Adrenal gland (tissue), 12 donors: Measurements from ENCODE around the gene PSMG4. TPM values are rescaled to one million over a fixed set of nuclear protein-coding genes. Genes with fewer than 3 reads are reported as not detected.

Experiments
- DNase-seq, 7 donors: peaks; one replicate each; pipeline ENCODE4 v3.0.0-alpha.2; 2019 to 2020
- H3K27ac ChIP-seq, 5 donors: fragments of 200-600 bp; sonication (generic) in 4 of 5; 1 replicate in 3 of 5; 2 replicates in 2 of 5; pipeline versions ENCODE4 v1.5.1 to v1.8.0; 2016 to 2020; ENCODE audit warnings: mild to moderate bottlenecking in 1 of 5
- H3K27me3 ChIP-seq: fragments of 200-600 bp; 2 replicates; pipeline ENCODE4 v1.8.0; 2021
- H3K36me3 ChIP-seq, 2 donors: fragments of 200-600 bp; replicated peaks in 1 of 2; 1 replicate in 1 of 2; 2 replicates in 1 of 2; pipeline versions ENCODE4 v1.5.1 to v1.8.0; 2018 to 2022
- H3K4me1 ChIP-seq, 2 donors: fragments of 200-600 bp; replicated peaks in 1 of 2; 1 replicate in 1 of 2; 2 replicates in 1 of 2; pipeline versions ENCODE4 v1.5.1 to v1.8.0; 2018 to 2021
- H3K4me3 ChIP-seq, 4 donors: fragments of 200-600 bp; sonication (generic) in 3 of 4; one replicate each; pipeline ENCODE4 v1.5.1; 2016 to 2018
- H3K9me3 ChIP-seq, 3 donors: fragments of 200-600 bp; sonication (generic) in 1 of 3; replicated peaks in 1 of 3; 1 replicate in 2 of 3; 2 replicates in 1 of 3; pipeline versions ENCODE4 v1.5.1 to v1.8.0; 2016 to 2021
- CTCF ChIP-seq, 6 experiments: fragments of 450-650 bp in 4 of 6; fragments of 200-600 bp in 2 of 6; sonication (generic) in 1 of 6; IDR thresholded peaks; 1 replicate in 5 of 6; 2 replicates in 1 of 6; pipeline versions ENCODE4 v1.5.1 to v1.8.0; 2016 to 2021; ENCODE audit warnings: antibody characterized with exemption in 6 of 6, mild to moderate bottlenecking in 2 of 6, moderate library complexity in 1 of 6
- POLR2A ChIP-seq, 2 donors: fragments of 450-650 bp; IDR thresholded peaks; one replicate each; pipeline ENCODE4 v1.6.1; 2017; ENCODE audit warnings: antibody characterized with exemption in 2 of 2, mild to moderate bottlenecking in 2 of 2, moderate library complexity in 1 of 2
- WGBS, 4 donors: extraction: QIAGEN DNeasy Blood & Tissue Kit in 2 of 4; methylation state at CpG; one replicate each; pipeline versions ENCODE4 v1.1.5 to v1.1.7; 2013 to 2017; 5-methylcytosine and 5-hydroxymethylcytosine counted together
- intact Hi-C, 2 donors: fragments of 100-400 bp; cut with DNase I; formaldehyde crosslinking; loops; one replicate each; pipeline versions ENCODE4 v1.14.1 to v1.15.0; 2022 to 2023
- polyA plus RNA-seq, 3 donors: library from polyadenylated mRNA; stranded (reverse); fragments of 200-250 nt in 2 of 3; fragments of 350-450 nt in 1 of 3; fragmentation: Illumina TruSeq in 1 of 3; extraction: RNeasy Lipid Tissue Mini Kit (QIAGEN cat#74804) in 1 of 3; gene quantifications; one replicate each; pipeline ENCODE4 v1.2.3, GENCODE V29; 2013 to 2014
- total RNA-seq, 9 donors: library from RNA; depleted of rRNA in 4 of 9; stranded (reverse); fragments of >200 nt in 4 of 9; fragments of 120-200 nt in 1 of 9; fragmentation: NEBNext Ultra II Directional in 1 of 9; extraction: Animal tissue kit (Norgen Biotek cat#: 25700) in 1 of 9; gene quantifications; one replicate each; pipeline versions ENCODE4 v1.1.0 to v1.2.4, GENCODE V29; 2013 to 2023
- donor health status: healthy with polysubstance abuse.
- donor health status: Bipolar disorder and iron deficiency.
- donor health status: DM: yes; HTN: yes; CAD: no.
- donor health status: DM: no; HTN: no; CAD: no.
- donor health status: DM: no; HTN: no; CAD: no.
- donor health status: DM: yes; HTN: yes; CAD: no.

PSMG4 gene
- total and polyA plus RNA-seq, 12 donors, result 4.9 to 87.5 (median 20.0) TPM

GRCh38 chr6:3228771-3229565 is 29.8 kb upstream of the PSMG4 start:
- H3K4me3 ChIP-seq, result peak overlapping the region in 1 of 4 donors; percentile 45
- intact Hi-C loops, result no loop called here
- no peaks in the 10 kb centered on the region for H3K9me3 ChIP-seq
- H3K36me3 ChIP-seq, result no peaks in the 10 kb centered on the region
- H3K27ac ChIP-seq, result no peak overlapping the region
- H3K27me3 ChIP-seq, result peaks cover 41% of the 10 kb centered on the region
- peaks cover 14 to 48% of the 10 kb centered on the region in 2 donors for H3K4me1 ChIP-seq
- 6 to 10% (median 6%) methylated on average over 26 to 62 of the region's 62 CpGs for WGBS, 4 donors
- no peak for DNase-seq
- TF ChIP-seq POLR2A (IDR thresholded peaks at IDR 0.05) (no peak), CTCF (IDR thresholded peaks at IDR 0.05) (no peak)

- peaks cover 14 to 48% of the 10 kb centered on the region in 2 donors for H3K4me1 ChIP-seq
- TF ChIP-seq POLR2A (IDR thresholded peaks at IDR 0.05) (no peak), CTCF (IDR thresholded peaks at IDR 0.05) (no peak)
- 6 to 21% (median 15%) methylated on average over 15 to 28 of the region's 28 CpGs for WGBS, 4 donors
- H3K4me3 ChIP-seq, result peak overlapping the region in 1 of 4 donors; percentile 45
- peaks cover 41% of the 10 kb centered on the region for H3K27me3 ChIP-seq
- no peak overlapping the region for H3K27ac ChIP-seq
- H3K9me3 ChIP-seq, result no peaks in the 10 kb centered on the region
- H3K36me3 ChIP-seq, result no peaks in the 10 kb centered on the region
- DNase-seq, result peak in 1 of 7 donors; percentile 1
- intact Hi-C loops, result no loop called here
Measured at GRCh38 chr6:3229566-3230178, 29.1 kb upstream of the PSMG4 start.

GRCh38 chr6:3230256-3230882 is 28.4 kb upstream of the PSMG4 start:
- DNase-seq, result no peak
- TF ChIP-seq CTCF (IDR thresholded peaks at IDR 0.05), result no peak
- TF ChIP-seq POLR2A (IDR thresholded peaks at IDR 0.05), result no peak
- H3K27ac ChIP-seq, result no peak overlapping the region
- H3K4me1 ChIP-seq, result peaks cover 14 to 48% of the 10 kb centered on the region in 2 donors
- no peaks in the 10 kb centered on the region for H3K9me3 ChIP-seq
- no peaks in the 10 kb centered on the region for H3K36me3 ChIP-seq
- no peak overlapping the region for H3K4me3 ChIP-seq
- 35 to 46% (median 41%) methylated on average over 11 of the region's 11 CpGs for WGBS, 4 donors
- intact Hi-C loops, result no loop called here
- H3K27me3 ChIP-seq, result peaks cover 46% of the 10 kb centered on the region

GRCh38 chr6:3230900-3231246 is 27.9 kb upstream of the PSMG4 start:
- TF ChIP-seq POLR2A (IDR thresholded peaks at IDR 0.05), result no peak
- no peak for TF ChIP-seq CTCF (IDR thresholded peaks at IDR 0.05)
- Histone ChIP-seq H3K36me3 (no peaks in the 10 kb centered on the region), H3K4me1 (peaks cover 14 to 48% of the 10 kb centered on the region in 2 donors), H3K27ac (peak overlapping the region in 2 of 5 donors; percentile 66 to 82), H3K27me3 (peaks cover 48% of the 10 kb centered on the region), H3K9me3 (no peaks in the 10 kb centered on the region), H3K4me3 (peak overlapping the region in 2 of 4 donors; percentile 43 to 87)
- WGBS, 4 donors, result 5 to 8% (median 6%) methylated on average over 11 of the region's 11 CpGs
- intact Hi-C loops, result no loop called here
- peak in 1 of 7 donors; percentile 10 for DNase-seq
